ENCODE data around the gene ANXA9.

The ANXA9 gene

GRCh38 chr1:151012684-151013471 lies 30.8 kb downstream of the ANXA9 start:
- Histone ChIP-seq H3K9me3 (ENCODE audit: control insufficient read depth in 1 of 2, low read length in 2 of 2) (no peaks in the 10 kb centered on the region), H3K4me3 (ENCODE audit: low read depth in 1 of 2, low read length in 2 of 2) (peak overlapping the region in 1 of 2 donors; percentile 12), H3K4me1 (ENCODE audit: control insufficient read depth in 1 of 2, insufficient read depth in 2 of 2, low read length in 2 of 2) (peaks cover 36 to 44% of the 10 kb centered on the region in 2 donors), H3K27me3 (ENCODE audit: control insufficient read depth in 1 of 2, insufficient read depth in 2 of 2, low read length in 2 of 2) (no peaks in the 10 kb centered on the region), H3K36me3 (ENCODE audit: control insufficient read depth in 1 of 2, insufficient read depth in 2 of 2, low read length in 2 of 2) (peaks cover 2 to 4% of the 10 kb centered on the region in 2 donors), H3K27ac (ENCODE audit: low read depth, low read length) (peak overlapping the region; percentile 61), H3K9ac (ENCODE audit: low read depth in 1 of 2, low read length in 2 of 2) (peak overlapping the region in 1 of 2 donors; percentile 8)

GRCh38 chr1:151013518-151013917 lies 31.4 kb downstream of the ANXA9 start:
- Histone ChIP-seq H3K36me3 (ENCODE audit: control insufficient read depth in 1 of 2, insufficient read depth in 2 of 2, low read length in 2 of 2) (peaks cover 5 to 7% of the 10 kb centered on the region in 2 donors), H3K27ac (ENCODE audit: low read depth, low read length) (peak overlapping the region; percentile 61), H3K9me3 (ENCODE audit: control insufficient read depth in 1 of 2, low read length in 2 of 2) (no peaks in the 10 kb centered on the region), H3K9ac (ENCODE audit: low read depth in 1 of 2, low read length in 2 of 2) (peak overlapping the region in 1 of 2 donors; percentile 8), H3K4me3 (ENCODE audit: low read depth in 1 of 2, low read length in 2 of 2) (peak overlapping the region in 1 of 2 donors; percentile 12), H3K4me1 (ENCODE audit: control insufficient read depth in 1 of 2, insufficient read depth in 2 of 2, low read length in 2 of 2) (peaks cover 34 to 43% of the 10 kb centered on the region in 2 donors), H3K27me3 (ENCODE audit: control insufficient read depth in 1 of 2, insufficient read depth in 2 of 2, low read length in 2 of 2) (no peaks in the 10 kb centered on the region)

GRCh38 chr1:151024540-151025146 lies 42.6 kb downstream of the ANXA9 start:
- H3K36me3 ChIP-seq (ENCODE audit: control insufficient read depth in 1 of 2, insufficient read depth in 2 of 2, low read length in 2 of 2) = peaks cover 12 to 38% of the 10 kb centered on the region in 2 donors
- H3K9me3 ChIP-seq (ENCODE audit: control insufficient read depth in 1 of 2, low read length in 2 of 2) = no peaks in the 10 kb centered on the region
- no peaks in the 10 kb centered on the region for H3K27me3 ChIP-seq (ENCODE audit: control insufficient read depth in 1 of 2, insufficient read depth in 2 of 2, low read length in 2 of 2)
- H3K9ac ChIP-seq (ENCODE audit: low read depth in 1 of 2, low read length in 2 of 2) = no peak overlapping the region
- H3K4me3 ChIP-seq (ENCODE audit: low read depth in 1 of 2, low read length in 2 of 2) = no peak overlapping the region
- no peaks in the 10 kb centered on the region for H3K4me1 ChIP-seq (ENCODE audit: control insufficient read depth in 1 of 2, insufficient read depth in 2 of 2, low read length in 2 of 2)
- no peak overlapping the region for H3K27ac ChIP-seq (ENCODE audit: low read depth, low read length)

GRCh38 chr1:151026460-151026859 lies 44.4 kb downstream of the ANXA9 start:
- peaks cover 12 to 51% of the 10 kb centered on the region in 2 donors for H3K36me3 ChIP-seq (ENCODE audit: control insufficient read depth in 1 of 2, insufficient read depth in 2 of 2, low read length in 2 of 2)

GRCh38 chr1:151032164-151032563 lies 50.1 kb downstream of the ANXA9 start:
- no peak overlapping the region for H3K4me3 ChIP-seq (ENCODE audit: low read depth in 1 of 2, low read length in 2 of 2)
- H3K9me3 ChIP-seq (ENCODE audit: control insufficient read depth in 1 of 2, low read length in 2 of 2) = no peaks in the 10 kb centered on the region
- H3K36me3 ChIP-seq (ENCODE audit: control insufficient read depth in 1 of 2, insufficient read depth in 2 of 2, low read length in 2 of 2) = peaks cover 15 to 53% of the 10 kb centered on the region in 2 donors
- H3K9ac ChIP-seq (ENCODE audit: low read depth in 1 of 2, low read length in 2 of 2) = no peak overlapping the region
- H3K27ac ChIP-seq (ENCODE audit: low read depth, low read length) = no peak overlapping the region
- no peaks in the 10 kb centered on the region for H3K27me3 ChIP-seq (ENCODE audit: control insufficient read depth in 1 of 2, insufficient read depth in 2 of 2, low read length in 2 of 2)
- no peaks in the 10 kb centered on the region for H3K4me1 ChIP-seq (ENCODE audit: control insufficient read depth in 1 of 2, insufficient read depth in 2 of 2, low read length in 2 of 2)

More at GRCh38 chr1:151026460-151026859, 44.4 kb downstream of the ANXA9 start:
- no peak overlapping the region for H3K27ac ChIP-seq (ENCODE audit: low read depth, low read length)
- H3K4me1 ChIP-seq (ENCODE audit: control insufficient read depth in 1 of 2, insufficient read depth in 2 of 2, low read length in 2 of 2) = no peaks in the 10 kb centered on the region
- no peaks in the 10 kb centered on the region for H3K9me3 ChIP-seq (ENCODE audit: control insufficient read depth in 1 of 2, low read length in 2 of 2)
- no peak overlapping the region for H3K9ac ChIP-seq (ENCODE audit: low read depth in 1 of 2, low read length in 2 of 2)
- no peaks in the 10 kb centered on the region for H3K27me3 ChIP-seq (ENCODE audit: control insufficient read depth in 1 of 2, insufficient read depth in 2 of 2, low read length in 2 of 2)
- H3K4me3 ChIP-seq (ENCODE audit: low read depth in 1 of 2, low read length in 2 of 2) = no peak overlapping the region

- Histone ChIP-seq H3K27ac (ENCODE audit: low read depth, low read length) (no peak overlapping the region), H3K9ac (ENCODE audit: low read depth in 1 of 2, low read length in 2 of 2) (no peak overlapping the region), H3K27me3 (ENCODE audit: control insufficient read depth in 1 of 2, insufficient read depth in 2 of 2, low read length in 2 of 2) (no peaks in the 10 kb centered on the region), H3K36me3 (ENCODE audit: control insufficient read depth in 1 of 2, insufficient read depth in 2 of 2, low read length in 2 of 2) (peaks cover 7 to 33% of the 10 kb centered on the region in 2 donors), H3K9me3 (ENCODE audit: control insufficient read depth in 1 of 2, low read length in 2 of 2) (no peaks in the 10 kb centered on the region), H3K4me1 (ENCODE audit: control insufficient read depth in 1 of 2, insufficient read depth in 2 of 2, low read length in 2 of 2) (no peaks in the 10 kb centered on the region), H3K4me3 (ENCODE audit: low read depth in 1 of 2, low read length in 2 of 2) (no peak overlapping the region)
Observed at GRCh38 chr1:151035167-151035566, 53.1 kb downstream of the ANXA9 start.

- Histone ChIP-seq H3K9ac (ENCODE audit: low read depth in 1 of 2, low read length in 2 of 2) (no peak within 1 kb of the TSS), H3K36me3 (ENCODE audit: control insufficient read depth in 1 of 2, insufficient read depth in 2 of 2, low read length in 2 of 2) (peaks cover 7 to 25% of the 10 kb centered on the region in 2 donors), H3K27ac (ENCODE audit: low read depth, low read length) (no peak within 1 kb of the TSS), H3K27me3 (ENCODE audit: control insufficient read depth in 1 of 2, insufficient read depth in 2 of 2, low read length in 2 of 2) (no peaks in the 10 kb centered on the region), H3K4me1 (ENCODE audit: control insufficient read depth in 1 of 2, insufficient read depth in 2 of 2, low read length in 2 of 2) (no peaks in the 10 kb centered on the region), H3K9me3 (ENCODE audit: control insufficient read depth in 1 of 2, low read length in 2 of 2) (no peaks in the 10 kb centered on the region), H3K4me3 (ENCODE audit: low read depth in 1 of 2, low read length in 2 of 2) (no peak within 1 kb of the TSS)
Observed at GRCh38 chr1:151036356-151036755, 54.3 kb downstream of the ANXA9 start, which contains the start of gene BNIPL. Gene BNIPL (plus strand): TSS chr1:151036586. CDS start chr1:151036726, 140 bp downstream.

- Histone ChIP-seq H3K4me1 (ENCODE audit: control insufficient read depth in 1 of 2, insufficient read depth in 2 of 2, low read length in 2 of 2) (no peaks in the 10 kb centered on the region), H3K9ac (ENCODE audit: low read depth in 1 of 2, low read length in 2 of 2) (no peak overlapping the region), H3K27ac (ENCODE audit: low read depth, low read length) (no peak overlapping the region), H3K4me3 (ENCODE audit: low read depth in 1 of 2, low read length in 2 of 2) (no peak overlapping the region), H3K36me3 (ENCODE audit: control insufficient read depth in 1 of 2, insufficient read depth in 2 of 2, low read length in 2 of 2) (peaks cover 7 to 21% of the 10 kb centered on the region in 2 donors), H3K27me3 (ENCODE audit: control insufficient read depth in 1 of 2, insufficient read depth in 2 of 2, low read length in 2 of 2) (no peaks in the 10 kb centered on the region), H3K9me3 (ENCODE audit: control insufficient read depth in 1 of 2, low read length in 2 of 2) (no peaks in the 10 kb centered on the region)
Observed at GRCh38 chr1:151037032-151037431, 54.9 kb downstream of the ANXA9 start.

- Histone ChIP-seq H3K27ac (ENCODE audit: low read depth, low read length) (no peak overlapping the region), H3K36me3 (ENCODE audit: control insufficient read depth in 1 of 2, insufficient read depth in 2 of 2, low read length in 2 of 2) (peaks cover 7 to 11% of the 10 kb centered on the region in 2 donors), H3K27me3 (ENCODE audit: control insufficient read depth in 1 of 2, insufficient read depth in 2 of 2, low read length in 2 of 2) (no peaks in the 10 kb centered on the region), H3K9me3 (ENCODE audit: control insufficient read depth in 1 of 2, low read length in 2 of 2) (no peaks in the 10 kb centered on the region), H3K4me3 (ENCODE audit: low read depth in 1 of 2, low read length in 2 of 2) (no peak overlapping the region), H3K9ac (ENCODE audit: low read depth in 1 of 2, low read length in 2 of 2) (no peak overlapping the region), H3K4me1 (ENCODE audit: control insufficient read depth in 1 of 2, insufficient read depth in 2 of 2, low read length in 2 of 2) (no peaks in the 10 kb centered on the region)
Observed at GRCh38 chr1:151039521-151039920, 57.4 kb downstream of the ANXA9 start.

- Histone ChIP-seq H3K27me3 (ENCODE audit: control insufficient read depth in 1 of 2, insufficient read depth in 2 of 2, low read length in 2 of 2) (no peaks in the 10 kb centered on the region), H3K9ac (ENCODE audit: low read depth in 1 of 2, low read length in 2 of 2) (no peak overlapping the region), H3K36me3 (ENCODE audit: control insufficient read depth in 1 of 2, insufficient read depth in 2 of 2, low read length in 2 of 2) (no peaks in the 10 kb centered on the region), H3K9me3 (ENCODE audit: control insufficient read depth in 1 of 2, low read length in 2 of 2) (no peaks in the 10 kb centered on the region), H3K27ac (ENCODE audit: low read depth, low read length) (no peak overlapping the region), H3K4me3 (ENCODE audit: low read depth in 1 of 2, low read length in 2 of 2) (no peak overlapping the region), H3K4me1 (ENCODE audit: control insufficient read depth in 1 of 2, insufficient read depth in 2 of 2, low read length in 2 of 2) (peaks cover 4 to 6% of the 10 kb centered on the region in 2 donors)
Observed at GRCh38 chr1:151043163-151043562, 61.1 kb downstream of the ANXA9 start.

Measured in duodenal mucosa (tissue), 2 donors.